GM12872 (cell line): ENCODE measurements around the gene DLK1.

ENCODE experiments used
- TF ChIP-seq, protein P1 (sequence below): IDR thresholded peaks from 3 replicates; pipeline ENCODE4 v1.5.1; 2011; ENCODE audit warnings: low read depth, mild to moderate bottlenecking, low read length, moderate library complexity; ENCODE audit not compliant: insufficient read depth

Gene DLK1

DNA sequence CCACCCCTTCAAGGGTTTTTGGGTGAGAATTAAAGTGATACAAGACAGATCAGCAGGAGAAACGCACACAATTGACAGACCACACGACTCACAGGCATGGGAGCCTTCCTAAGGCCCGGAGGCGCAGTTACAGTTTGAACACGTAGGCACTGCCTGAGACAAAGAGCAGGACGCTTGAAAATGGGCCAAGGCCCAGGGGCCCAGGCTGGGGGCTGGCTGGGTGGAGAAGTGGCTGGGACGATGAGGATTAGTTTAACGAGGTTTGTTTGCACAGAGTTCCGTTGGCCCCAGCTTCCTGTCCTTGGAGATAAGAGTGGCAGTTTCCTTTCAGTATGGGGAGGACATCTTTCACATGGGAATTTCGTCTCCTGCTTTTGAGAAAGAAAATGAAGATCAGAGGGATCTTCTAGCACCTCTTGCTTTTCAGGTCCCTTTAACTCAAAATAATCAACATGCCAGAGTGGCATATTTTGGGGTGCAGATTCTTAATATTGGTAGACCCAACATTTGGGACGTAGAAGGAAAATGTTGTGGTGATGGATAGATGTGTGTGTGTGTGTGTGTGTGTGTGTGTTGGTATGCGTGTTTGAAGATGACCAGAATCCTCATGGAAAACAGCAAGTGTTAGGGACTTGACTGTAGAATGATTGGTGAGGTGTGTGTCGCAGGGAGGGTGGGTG lies 44.6 kb downstream of the DLK1 start:
- TF ChIP-seq, protein P1, sequence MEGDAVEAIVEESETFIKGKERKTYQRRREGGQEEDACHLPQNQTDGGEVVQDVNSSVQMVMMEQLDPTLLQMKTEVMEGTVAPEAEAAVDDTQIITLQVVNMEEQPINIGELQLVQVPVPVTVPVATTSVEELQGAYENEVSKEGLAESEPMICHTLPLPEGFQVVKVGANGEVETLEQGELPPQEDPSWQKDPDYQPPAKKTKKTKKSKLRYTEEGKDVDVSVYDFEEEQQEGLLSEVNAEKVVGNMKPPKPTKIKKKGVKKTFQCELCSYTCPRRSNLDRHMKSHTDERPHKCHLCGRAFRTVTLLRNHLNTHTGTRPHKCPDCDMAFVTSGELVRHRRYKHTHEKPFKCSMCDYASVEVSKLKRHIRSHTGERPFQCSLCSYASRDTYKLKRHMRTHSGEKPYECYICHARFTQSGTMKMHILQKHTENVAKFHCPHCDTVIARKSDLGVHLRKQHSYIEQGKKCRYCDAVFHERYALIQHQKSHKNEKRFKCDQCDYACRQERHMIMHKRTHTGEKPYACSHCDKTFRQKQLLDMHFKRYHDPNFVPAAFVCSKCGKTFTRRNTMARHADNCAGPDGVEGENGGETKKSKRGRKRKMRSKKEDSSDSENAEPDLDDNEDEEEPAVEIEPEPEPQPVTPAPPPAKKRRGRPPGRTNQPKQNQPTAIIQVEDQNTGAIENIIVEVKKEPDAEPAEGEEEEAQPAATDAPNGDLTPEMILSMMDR = no peak

GRCh38 chr14:100772607-100773165 lies 46.0 kb downstream of the DLK1 start:
- TF ChIP-seq, protein P1 = no peak

- TF ChIP-seq, protein P1 = no peak
Observed at GRCh38 chr14:100773331-100774163, 46.9 kb downstream of the DLK1 start.

- TF ChIP-seq, protein P1 = no peak
Observed at GRCh38 chr14:100774164-100774537, 47.5 kb downstream of the DLK1 start.

- TF ChIP-seq, protein P1 = no peak
Observed at GRCh38 chr14:100775351-100775830, 48.7 kb downstream of the DLK1 start.

DNA sequence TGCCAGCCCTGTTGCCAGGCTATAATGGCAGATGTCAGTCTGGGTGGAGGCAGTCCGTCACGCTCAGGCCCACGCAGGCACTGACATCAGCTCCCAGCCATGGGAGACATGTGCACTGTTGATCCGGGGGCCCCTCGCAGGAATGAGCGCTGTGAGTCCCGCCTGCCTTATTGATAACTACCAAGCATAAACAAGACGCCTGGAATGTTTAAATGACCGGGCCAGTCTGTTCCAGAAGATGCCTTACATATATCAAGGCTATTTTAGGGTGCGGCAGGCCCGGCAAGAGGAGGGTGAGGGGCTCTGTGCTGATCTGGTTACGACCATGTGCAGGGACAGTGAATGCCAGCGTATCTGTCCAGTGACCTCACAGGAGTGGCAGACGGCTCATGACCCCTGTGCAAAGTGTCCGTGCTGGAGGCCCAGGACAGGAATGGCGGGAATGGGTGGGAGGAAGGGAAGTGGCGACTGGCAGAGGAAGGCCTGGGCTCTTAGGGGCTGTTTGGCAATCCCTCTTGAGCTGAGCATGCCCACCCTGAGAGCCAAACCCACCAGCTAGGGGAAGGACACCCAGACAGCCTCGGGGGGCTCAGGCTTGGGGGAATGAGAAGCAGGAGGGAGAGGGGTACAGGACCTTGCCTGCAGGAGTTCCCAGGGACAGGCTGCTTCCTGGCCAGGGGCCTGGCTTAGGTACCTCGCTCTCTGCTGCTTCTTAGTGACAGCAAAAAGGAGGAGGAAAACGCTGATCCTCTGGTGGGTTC lies 49.3 kb downstream of the DLK1 start:
- TF ChIP-seq, protein P1 = no peak

DNA sequence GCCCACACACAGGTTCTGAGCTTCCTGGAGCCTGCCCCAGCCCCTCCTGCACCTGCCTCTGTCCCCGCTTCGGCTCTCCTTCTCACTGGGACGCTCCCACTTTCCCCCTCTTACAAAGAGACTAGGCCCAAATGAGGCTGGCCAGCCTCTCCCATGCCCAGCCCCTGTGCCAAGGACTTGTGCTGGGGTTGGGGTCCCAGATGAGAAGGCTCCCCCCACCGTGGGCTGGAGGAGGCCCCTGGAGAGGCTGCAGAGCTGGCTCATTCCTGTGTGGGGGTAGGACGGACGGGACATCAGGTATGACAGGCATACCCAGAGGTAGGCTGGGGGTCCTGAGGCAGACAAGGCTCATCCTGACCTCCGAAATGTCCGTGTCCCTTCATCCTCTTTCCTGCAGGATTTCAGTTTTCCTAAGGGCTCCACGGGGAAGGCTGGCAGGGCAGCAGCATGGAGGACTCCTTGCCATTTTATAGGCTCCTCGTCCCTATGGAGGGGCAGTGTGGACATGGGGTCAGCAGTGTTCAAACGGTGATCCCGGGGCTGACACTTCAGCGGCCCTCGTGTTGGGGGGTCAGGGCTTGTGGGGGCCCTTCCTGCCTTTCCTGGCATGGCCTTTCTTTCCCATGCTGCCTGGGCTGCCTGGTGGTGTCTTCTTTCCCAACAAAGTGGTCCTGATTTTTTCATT lies 50.1 kb downstream of the DLK1 start:
- TF ChIP-seq, protein P1 = no peak
